HPDE6-E6E7 (cell line): ENCODE measurements around the gene SUMO3.

Source experiments
- DNase-seq: peaks from one replicate; pipeline ENCODE4 v3.0.0; 2011; ENCODE audit warnings: missing footprints; ENCODE audit errors: extremely low spot score

The SUMO3 gene

GRCh38 chr21:44779417-44780136, 38.3 kb downstream of the SUMO3 start:
- no peak for DNase-seq

DNA sequence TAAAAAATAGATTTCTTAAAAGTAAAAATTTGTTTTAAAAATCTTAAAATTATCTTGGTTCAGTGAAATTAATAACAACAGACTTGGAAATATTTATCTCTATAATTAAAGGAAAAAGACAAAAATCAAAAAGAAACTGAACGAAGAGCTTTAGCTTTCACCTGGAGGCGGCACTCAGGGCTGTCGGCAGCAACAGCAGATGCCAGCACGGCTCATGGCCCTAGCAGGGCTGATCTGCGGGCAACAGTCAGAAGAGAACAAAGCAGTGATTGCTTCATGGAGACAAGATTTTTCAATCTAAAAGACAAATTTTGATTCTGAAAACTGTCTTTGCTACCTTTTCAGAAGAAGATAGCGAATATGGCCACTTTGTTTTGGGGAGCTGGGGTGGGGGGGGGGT, 38.9 kb downstream of the SUMO3 start:
- DNase-seq = no peak

GRCh38 chr21:44778499-44778911, 39.4 kb downstream of the SUMO3 start:
- DNase-seq = no peak

DNA sequence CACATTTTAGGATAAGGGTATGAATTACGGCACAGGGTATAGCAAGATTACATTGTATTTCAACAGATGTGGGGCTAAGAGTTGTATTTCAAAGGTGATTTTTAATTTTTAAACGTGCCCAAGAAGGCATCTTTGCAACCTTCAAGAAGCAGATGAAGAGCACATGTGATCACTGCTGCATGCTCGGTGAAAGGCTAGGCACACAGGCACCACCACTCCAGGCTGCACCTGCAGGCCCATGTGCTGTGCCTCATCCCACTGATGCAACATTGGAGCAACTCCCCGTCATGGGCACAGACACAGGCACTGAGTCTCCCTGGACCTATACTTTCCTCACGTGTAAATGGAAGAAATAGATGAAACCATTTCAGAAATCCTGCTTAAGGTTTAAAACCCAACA, 39.8 kb downstream of the SUMO3 start:
- DNase-seq = no peak

DNA sequence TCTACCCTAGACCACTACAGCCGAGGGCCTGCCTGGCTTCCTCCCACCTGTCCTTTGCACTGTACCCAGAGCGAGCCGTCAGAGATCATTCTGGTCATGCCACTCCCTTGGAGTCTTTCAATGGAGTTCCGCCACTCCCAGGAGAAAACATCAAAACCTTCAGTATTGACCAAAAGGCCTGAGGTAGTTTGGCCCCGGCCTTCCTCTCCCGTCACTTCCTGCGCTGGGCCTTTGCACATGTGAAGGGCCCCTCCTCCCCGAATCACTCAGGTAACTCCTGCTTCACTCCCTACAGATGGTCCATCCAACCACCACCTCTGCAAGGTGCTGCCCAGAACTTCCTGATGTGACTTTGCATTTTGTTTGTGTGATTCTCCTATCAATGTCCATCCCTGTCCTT, 42.9 kb downstream of the SUMO3 start:
- DNase-seq = no peak

DNA sequence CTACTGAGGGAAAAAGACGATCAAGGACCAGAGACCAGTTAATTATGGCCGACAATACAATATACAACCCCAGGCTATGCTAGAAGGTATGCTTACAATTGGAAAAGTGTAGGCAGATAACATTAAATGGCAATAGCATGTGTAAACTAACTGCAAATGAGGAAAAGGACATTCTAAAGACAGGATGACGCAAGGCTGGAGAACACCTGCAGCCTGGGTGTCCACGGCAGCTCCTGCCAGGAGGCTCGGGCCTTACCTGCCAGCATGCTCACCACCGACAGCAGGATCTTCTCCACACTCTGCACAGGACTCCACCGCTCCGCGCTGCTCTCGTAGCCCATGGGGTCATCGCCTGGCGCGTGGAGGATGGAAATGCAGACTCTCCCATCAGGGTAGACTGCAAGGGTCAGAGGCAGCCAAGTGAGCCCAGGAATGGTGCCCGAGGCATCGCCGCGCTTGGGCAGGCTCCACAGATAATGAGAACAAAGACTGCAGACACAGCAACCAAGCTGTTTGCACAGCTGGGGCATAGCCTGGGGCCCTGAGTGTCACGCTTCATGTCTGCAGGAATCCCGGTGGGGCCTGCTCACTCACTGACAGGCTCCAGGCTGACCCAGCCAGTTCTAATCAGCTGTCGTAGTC, 44.5 kb downstream of the SUMO3 start:
- DNase-seq = no peak

DNA sequence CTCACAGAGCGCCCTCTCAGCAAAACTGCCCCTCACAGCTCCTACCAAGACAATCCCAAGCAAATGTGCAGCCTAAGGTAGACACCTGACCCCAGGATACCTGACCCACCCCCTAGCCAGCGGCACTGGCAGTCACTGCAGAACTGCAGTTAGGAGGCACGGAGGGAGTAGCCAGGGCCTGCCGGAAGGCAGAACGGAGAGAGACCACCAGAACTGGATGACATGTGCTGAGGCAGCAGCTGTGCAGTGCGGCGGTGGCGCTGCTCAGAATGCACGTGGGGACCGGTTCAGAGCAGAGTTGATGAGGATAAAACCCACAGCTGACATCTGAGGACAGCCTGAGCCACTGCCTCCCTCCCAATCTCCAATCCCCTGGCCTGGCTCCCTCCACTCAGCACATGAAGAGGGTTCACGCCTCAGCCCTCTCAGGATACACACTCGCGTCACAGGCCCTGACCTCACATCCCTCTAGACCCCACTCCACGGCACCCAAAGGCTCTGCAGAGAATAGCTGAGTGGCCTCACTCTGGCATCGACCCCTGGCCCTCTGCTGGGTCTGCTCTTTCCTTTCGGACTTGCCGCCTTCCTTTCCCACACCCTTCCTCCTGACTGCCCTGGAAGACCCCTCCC, 45.9 kb downstream of the SUMO3 start:
- DNase-seq = no peak

DNA sequence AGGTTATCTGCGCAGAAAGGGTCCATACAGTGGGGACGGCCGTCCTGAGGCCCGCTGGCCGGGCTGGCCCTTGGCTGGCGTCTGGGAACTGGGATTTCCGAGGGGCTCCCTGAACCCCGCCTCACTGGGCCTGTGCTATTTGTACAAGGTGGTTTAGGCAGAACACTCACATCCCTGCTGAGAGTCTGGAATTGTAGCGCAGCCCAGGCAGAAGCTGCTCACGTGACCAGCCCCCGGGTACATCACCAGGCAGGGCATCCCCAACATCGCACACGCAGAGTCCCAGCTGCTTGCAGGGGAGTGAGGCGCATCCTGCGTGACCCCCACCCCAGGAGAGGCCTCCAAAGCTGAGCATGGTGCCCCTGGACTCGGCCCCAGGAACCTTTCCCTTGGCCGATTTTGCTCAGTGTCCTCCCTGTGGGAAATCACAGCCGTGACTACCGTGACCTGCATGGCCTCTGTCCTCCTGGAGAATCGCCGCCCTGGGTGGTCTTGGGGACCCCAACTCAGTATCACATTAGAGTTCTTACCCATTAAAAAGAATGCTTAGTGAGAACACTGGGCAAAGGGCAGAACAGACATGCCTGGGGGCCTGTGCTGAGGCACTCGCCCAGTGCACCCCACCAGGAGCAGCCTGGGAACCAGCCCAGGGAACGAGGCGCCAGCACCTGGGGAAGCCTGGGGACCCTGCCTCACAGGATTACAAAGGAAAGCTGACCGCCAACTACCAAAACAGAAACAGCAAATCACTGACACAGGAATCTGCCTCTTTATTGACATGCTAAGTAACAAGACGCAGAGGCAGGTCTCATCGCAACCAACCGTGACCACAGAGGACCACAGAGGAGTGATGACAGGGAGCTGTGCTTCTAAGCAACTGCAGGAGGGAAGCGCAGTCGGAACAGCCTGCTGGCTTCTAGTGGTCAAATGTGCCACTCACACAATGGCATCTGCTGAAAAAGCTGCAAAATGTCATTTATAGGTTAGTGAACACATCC, 49.7 kb downstream of the SUMO3 start:
- DNase-seq = no peak

GRCh38 chr21:44766818-44767354, 51.0 kb downstream of the SUMO3 start:
- DNase-seq = no peak

GRCh38 chr21:44766014-44766817, 51.6 kb downstream of the SUMO3 start:
- DNase-seq = no peak

- peak; percentile 38 for DNase-seq
Measured at GRCh38 chr21:44765231-44766013, 52.4 kb downstream of the SUMO3 start.

- no peak for DNase-seq
Measured at GRCh38 chr21:44764319-44765230, 53.3 kb downstream of the SUMO3 start.

- no peak for DNase-seq
Measured at GRCh38 chr21:44763451-44764318, 54.2 kb downstream of the SUMO3 start.

- DNase-seq = no peak
Measured at GRCh38 chr21:44763050-44763378, 54.8 kb downstream of the SUMO3 start.

- DNase-seq = no peak
Measured at GRCh38 chr21:44762221-44763049, 55.4 kb downstream of the SUMO3 start.

DNA sequence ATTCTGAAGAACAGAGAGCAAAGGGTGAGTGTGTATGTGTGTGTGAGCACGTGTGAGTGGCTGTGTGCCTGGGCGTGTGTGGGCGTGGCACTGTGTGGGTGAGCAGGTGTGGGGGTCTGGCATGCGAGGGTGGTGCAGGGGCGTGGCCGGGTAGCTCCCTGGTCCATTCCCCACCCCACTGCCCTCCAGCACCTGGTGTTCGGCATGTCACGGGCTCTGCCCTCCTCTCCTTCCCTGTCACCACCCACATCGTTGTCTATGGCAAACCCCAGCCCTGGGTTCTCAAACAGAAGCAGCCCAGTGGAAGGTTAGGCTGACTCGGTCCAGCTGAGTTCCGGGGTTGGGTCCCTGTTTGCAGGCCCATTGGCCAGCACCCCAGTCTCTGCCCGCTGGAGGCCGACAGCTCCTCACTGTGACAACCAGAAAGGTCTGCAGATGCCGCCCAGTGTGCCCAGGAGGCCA, 56.1 kb downstream of the SUMO3 start:
- no peak for DNase-seq
